Measurements from ENCODE around the gene RAB8B.

Gene RAB8B

DNA sequence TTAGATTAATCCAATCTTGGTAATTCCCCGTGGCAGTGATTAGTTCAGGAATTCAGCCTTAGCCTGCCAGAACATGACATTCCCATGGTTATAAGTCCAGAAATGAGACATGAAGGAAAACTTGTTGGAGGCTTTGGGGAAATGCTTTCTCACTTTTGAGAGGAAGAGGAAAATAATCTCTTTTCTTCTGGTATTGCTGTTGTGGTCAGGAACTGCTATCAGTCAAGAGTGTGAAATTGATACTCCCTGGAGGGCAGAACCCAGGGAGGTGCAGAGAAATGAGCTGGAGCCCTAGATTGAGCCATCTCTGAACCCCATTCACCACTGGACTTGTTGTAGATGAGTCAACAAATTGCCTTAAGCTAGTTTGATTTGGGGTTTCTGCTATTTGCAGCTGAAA, 49.4 kb downstream of the RAB8B start:
- no peak for DNase-seq

DNA sequence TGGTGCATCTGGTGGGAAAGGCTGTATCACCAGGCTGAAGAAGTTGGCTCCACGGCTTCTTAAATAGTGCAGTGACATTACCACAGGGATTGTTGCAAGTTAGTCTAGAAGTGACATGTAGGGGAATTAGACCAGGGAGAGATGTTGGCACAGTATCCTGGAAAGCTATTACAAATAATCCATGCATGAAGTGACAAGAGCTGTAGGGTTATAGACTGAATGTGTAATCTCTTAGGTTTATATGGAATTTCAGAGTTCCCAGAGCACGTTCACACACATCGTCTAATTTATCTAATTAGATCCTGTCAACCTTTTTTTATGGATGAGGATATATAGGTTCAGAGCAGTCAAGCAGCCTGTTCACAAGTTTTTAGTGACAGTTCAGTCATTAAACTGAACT, 50.7 kb downstream of the RAB8B start:
- DNase-seq, result no peak

DNA sequence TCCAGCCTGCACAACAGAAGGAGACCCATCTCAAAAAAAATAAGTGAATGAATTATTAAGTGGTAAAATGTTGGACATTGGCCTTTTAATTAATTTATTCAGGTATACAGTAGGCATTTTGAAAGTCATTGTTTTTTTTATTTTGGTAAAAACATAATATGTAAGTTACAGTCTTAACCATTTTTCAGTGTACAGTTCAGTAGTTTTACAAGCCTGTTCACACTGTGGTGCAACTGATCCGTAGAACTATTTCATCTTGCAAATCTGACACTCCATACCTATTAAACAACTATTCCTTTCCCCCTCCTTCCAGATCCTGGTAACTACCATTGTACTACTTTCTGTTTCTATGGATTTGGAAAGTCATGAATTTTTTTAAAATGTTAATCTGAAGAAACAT, 51.9 kb downstream of the RAB8B start:
- DNase-seq, result no peak

DNA sequence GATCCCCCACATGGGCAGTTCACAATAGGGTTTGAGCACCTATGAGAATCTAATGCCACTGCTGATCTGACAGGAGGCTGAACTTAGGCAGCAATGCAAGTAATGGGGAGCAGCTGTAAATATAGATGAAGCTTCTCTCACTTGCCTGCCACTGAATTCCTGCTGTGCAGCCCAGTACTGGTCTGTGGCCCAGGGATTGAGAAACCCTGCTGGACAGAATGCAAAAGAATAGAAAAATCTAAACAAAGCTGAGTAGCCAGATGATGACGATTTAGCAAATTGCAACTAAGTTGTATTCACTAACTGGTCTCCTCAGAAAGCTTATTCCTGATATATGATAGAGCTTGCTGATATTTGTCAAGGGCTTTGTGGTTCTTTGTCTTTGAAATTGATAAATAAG, 53.7 kb downstream of the RAB8B start:
- DNase-seq, result no peak

DNA sequence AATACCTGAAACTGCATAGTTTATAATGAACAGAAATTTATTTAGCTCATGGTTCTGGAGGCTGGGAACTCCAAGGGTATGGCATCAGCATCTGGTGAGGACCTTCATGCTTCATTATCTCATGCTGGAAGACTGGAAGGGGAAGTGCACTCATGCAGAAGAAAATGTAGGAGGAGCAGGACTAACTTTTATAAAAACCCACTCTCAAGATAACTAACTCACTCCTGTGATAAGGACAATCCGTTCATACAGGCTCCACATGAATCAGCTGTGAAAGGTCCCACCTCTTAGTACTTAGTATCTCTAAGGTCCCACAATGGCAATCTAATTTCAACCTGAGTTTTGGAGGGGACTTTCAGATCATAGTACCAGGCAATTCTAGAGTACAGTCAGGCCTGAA, 54.4 kb downstream of the RAB8B start:
- DNase-seq, result no peak

DNA sequence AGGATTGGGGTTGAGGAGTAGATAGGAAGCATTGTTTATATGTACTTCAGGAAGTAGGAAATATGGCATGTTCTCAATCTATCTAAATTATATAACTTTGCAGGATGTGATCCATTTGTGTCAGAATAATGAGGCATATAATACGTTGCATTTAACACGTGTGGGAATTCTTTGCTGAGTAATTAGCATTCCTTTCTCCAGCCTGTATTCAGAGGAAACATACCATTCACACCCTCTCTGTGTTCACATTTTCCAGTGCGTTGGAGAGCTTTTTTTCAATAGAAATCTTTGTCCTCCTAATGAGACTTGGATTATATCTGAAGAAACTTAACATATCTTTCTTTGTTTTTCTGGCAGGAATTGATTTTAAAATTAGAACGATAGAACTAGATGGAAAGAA, 55.0 kb downstream of the RAB8B start:
- no peak for DNase-seq

DNA sequence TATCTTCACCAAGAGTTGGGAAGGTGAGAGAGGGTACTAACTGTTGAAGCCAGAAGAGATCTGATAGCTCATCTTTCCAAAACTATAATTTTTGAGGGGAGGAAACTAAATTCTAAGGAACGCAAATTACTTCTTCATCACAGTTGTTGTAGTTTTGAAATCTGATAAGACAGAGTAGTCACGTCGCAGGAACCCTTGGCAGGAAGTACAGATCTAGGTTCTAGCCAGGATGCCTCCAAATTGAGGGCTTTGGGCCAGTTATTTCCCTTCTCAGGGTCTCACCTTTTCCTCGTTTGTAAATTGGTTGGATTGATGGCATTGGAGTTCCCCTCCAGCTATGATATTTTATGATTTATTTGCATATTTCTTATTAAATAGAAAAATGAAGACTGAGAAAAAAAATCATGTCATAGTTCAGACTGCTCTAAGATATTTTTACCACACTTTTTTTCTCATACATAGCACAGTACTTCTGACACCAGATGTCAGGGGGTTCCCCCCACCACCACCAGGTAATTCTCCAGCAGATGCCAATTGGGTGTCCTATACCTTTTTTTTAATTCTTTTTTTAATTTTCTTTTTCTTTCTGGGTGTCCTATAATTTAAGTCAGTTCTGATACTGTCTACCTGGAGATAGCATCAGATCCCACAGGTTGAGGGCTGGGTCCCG, 55.7 kb downstream of the RAB8B start:
- no peak for DNase-seq

DNA sequence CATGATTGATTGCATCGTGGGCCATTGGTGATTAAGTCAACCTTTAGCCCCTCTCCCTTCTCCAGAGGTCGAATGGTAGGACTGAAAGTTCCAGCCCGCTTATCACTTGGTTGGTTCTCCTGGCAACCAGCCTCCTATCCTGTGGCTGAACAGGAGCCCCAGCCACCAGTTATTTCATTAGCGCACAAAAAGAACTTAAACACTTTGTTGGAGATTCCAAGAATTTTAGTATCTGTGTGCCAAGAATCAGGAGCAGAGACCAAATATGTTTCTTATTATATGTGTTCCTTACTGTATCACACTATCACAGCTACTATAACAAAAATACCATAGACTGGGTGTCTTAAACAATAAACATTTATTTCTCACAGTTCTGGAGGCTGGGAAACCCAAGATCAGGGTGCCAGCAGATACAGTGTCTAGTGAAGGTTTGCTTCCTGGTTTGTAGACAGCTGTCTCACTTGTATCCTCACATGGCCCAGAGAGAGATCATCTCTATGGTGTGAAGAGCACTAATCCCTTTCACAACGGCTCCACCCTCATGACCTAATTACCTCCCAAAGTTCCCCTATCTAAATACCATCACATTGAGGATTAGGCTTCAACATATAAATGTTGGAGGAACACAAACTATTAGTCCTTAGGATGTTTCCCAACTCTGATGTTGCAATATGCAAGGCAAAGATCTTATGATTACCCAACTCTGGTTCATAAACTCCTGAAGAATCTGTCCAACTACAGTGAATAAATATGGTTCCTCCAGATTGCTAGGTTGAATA, 57.5 kb downstream of the RAB8B start:
- peak; percentile 86 for DNase-seq

DNA sequence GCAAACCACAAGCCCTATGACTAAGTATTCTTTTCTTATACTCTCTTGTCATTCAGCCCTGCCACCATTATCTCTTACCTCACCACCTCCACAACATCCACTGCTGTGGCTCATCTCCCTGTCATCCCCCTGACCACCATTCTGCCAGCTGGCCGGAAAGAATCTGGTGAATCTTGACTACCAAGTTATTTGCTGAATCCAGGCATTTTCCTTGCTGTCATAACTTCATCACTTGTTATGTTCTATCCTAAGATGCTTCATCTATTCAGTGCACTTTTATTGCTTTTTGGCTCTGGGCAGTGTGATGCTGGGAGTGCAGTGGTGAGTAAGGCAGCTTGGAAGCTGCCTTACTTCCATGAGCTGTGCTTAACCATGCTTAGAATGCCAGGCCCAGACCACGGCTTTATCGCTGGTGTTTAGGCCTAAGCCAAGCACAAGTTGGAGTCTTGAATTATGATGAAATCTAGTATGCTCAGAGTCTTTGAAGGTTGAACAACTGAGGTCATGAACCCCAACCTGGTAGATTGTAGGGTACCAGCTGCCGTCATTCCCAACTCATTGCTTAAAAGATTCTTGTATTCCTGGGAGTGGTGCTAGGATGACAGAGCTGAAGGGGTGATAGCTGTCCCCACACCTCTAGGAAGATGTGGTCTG, 61.0 kb downstream of the RAB8B start:
- no peak for DNase-seq

DNA sequence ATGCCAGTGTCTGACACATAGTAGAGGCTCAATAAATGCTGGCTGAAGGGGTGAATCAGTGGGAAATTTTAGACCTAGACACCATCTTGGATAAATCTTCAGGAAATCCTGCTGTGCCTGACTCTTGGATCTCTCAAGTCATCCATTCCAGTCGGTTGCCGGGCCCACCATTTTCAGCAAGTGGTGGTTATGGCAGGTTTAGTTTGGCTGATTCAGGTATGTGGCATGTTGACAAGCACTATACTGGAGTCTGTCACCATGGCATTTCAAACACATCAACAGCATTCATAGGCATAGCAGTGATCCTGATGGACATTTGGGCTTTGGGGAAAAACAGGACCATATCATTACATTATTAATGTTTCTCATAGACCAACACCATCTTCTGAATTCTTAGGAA, 62.3 kb downstream of the RAB8B start:
- no peak for DNase-seq

DNA sequence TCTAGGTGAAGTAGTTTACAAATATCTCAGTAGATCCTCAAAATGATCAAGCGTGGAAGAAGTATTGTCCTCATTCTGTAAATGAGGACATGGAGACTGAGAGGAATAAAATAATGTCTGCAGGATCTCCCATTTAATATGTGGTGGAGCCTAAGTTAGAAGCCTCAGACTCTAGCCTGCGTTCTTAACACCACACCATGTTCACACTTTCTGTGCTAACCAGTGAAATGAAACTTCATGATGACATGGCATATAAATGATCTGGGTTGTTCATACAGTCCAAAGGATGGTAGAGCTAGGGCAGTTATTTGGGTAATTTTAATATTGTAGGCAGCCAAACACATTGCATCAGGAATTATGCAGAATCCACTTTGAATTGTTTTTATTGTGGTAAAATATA, 62.9 kb downstream of the RAB8B start:
- DNase-seq, result no peak

DNA sequence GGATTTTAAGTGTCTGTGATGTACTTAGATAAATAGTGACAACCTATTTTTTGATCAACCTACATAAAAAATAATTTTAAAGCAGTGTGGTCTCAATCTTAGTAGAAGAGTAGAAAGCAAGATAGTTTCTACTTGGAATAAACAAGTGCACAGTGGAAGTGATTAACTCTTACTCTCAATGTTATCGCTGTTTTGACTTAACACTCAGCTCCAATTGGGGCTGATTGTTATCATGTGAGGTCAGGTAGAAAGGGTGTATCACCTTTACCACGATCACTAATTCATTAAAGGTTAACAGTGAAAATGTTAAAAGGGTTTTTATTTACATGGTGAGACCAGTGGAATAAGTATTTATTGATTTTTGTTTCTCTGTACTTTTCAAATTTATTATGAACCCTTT, 65.6 kb downstream of the RAB8B start:
- no peak for DNase-seq

DNA sequence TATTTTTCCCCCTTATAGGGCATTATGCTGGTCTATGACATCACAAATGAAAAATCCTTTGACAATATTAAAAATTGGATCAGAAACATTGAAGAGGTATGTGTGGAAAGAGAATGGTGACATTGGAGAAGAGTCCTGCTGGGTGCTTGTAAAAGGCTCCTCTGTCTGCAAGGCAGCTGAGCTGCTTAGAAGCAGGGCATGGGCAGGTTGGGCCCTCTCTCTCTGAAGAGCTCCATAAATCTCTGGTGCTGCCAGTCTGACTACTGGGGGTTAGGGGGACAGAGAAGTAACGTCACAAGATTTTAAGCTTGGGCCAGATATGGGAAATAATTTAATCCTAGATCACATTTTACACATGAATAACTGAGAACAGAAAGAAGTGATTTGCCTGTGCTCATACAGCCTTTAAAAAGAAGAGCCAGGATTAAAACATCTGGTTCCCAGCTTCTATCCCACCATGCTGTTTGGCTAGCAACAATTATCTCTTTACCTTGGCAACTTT, 66.1 kb downstream of the RAB8B start:
- DNase-seq, result no peak

DNA sequence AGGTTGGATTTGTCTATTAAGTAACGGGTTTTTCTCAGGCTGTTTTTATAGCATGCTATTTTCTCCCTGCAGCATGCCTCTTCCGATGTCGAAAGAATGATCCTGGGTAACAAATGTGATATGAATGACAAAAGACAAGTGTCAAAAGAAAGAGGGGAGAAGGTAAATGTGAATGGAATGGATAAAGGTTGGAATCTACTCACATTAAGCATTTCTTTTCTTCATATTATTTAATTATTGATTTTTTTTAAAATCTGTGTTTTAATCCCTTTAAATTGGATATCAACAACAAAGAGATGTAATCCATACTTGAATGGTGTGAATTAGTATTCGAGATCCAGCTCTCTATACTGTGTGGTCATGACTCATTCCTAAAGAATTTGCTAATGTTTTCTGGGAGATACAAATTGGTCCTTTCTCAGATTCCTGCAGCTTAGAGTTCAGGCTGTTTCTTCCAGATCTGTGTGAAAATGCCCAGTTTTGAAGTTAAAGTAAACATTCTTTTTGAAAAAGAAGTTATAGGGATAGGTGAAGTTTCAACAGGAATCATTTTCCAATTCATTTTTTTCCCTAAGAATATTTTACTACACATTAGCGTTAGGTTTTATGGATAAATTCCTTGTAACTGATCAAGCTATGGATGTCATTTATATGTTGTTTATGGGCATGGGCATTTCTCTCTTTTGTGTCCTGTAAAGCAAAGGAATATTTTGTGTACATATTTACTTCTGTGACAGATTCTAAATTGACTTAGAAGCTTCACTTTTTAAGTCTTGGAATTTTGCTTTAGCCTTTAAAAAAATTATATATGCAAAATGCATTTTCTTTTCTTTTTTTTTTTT, 67.2 kb downstream of the RAB8B start:
- DNase-seq, result no peak

DNA sequence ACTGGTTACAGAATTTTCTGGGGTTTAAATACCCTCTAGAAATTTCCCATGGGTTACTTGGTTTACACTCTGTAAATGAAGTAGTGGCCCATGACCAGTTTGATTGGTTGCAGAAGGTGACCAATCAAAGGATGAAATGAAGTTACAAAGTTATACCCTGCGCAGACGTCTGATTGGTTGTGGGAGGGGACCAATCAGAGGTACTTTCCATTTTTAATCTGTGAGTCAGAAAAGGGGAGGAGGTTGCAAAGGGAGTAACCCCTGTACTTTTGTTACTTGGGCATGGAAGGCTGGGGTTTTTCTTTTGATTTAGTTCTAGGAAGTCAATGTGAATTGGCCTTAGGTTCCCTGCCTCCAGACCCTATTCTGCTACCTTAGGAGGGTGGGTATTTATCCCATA, 69.3 kb downstream of the RAB8B start:
- no peak for DNase-seq

DNA sequence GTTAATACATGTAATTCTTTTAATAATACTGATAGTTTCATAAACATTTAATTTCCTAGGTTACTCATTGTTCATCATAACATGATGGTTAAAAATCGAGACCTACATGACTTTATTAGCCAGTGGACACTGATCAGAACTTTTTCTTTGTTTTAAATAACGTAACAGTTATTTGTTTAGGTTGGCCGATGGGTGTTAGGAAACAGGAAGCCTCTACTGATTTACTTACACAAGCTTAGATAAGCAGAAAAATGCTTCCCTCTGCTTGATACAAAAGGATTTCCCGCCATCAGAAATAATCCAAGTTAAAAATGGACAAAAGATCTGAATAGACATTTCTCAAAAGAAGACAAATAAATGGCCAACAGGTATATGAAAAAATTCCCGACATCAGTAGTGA, 71.4 kb downstream of the RAB8B start:
- no peak for DNase-seq

DNA sequence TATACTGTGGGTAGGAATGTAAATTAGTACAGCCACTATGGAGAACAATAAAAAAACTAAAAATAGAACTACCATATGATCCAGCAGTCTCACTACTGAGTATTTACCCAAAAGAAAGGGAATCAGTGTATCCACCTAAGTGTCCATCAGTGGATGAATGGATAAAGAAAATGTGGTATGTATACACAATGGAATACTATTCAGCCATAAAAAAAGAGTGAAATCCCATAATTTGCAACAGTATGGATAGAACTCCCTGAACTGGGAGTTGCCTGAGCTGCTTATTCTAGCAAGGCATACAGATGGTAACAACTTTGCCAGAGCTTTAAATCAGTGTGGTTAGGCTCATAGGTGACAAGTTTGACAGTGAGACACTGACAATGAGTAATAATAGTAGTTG, 71.9 kb downstream of the RAB8B start:
- DNase-seq, result no peak

DNA sequence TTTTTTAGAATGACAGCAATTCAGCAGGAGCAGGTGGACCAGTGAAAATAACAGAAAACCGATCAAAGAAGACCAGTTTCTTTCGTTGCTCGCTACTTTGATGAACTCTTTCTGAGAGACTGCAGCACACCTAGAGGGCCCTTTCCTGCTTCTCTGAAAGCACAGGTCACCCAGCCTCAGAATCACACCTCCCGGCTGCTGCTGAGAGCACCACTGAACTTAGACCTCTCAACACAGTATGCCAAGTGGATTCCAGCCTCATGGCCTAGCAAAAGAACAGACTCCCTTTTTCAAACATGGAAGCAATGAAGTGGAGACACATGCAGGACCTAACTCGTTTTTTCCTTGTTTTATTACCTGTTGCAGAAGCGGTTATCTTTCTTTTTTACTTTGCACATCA, 74.1 kb downstream of the RAB8B start:
- DNase-seq, result no peak

DNA sequence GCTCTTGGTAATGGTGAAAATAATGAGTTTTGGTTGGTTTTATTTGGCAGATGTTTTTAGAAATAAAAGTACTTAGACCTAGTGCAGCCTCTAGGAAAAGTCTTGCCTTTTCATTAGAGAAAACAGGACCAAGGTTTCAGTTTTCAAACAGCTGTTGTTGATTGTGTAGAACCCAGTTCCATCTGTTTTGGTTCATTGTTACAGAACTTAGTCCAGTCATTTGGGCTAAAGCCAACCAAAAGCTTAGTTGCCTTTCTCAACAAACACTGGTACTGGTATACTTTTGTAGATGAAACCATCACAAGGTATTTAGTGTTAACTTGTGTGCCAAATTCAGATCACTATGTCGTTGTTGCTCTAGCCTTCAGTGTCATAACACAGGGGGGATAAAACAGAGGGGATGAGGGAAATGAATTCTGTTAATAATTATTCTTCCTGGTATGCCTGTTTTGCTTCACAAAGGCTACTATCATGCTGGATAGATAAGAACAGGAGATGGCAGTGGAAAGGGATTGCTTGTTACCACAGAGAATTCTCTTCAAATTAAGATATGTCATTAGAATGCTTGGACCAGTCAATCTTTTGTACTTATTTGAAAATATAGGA, 75.4 kb downstream of the RAB8B start:
- DNase-seq, result no peak

DNA sequence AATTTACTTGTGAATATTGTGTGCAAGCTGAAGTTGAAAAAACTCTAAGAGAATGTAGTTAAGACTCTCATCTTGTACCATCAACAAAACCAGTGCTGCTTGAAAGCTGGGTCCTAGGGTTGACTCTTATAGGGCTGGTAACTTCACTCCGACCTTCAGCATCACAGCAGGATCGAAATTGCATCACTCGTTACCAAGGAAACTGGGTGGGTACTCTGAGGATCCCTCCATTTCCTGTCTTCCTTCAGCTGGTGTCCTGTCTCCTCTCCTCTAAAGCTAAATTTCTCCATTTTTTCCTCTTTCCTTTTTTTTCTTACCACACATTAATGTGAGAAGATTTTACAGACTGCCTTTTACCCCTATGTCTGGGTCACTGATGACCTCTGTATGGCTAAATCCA, 85.0 kb downstream of the RAB8B start:
- DNase-seq, result no peak

DNA sequence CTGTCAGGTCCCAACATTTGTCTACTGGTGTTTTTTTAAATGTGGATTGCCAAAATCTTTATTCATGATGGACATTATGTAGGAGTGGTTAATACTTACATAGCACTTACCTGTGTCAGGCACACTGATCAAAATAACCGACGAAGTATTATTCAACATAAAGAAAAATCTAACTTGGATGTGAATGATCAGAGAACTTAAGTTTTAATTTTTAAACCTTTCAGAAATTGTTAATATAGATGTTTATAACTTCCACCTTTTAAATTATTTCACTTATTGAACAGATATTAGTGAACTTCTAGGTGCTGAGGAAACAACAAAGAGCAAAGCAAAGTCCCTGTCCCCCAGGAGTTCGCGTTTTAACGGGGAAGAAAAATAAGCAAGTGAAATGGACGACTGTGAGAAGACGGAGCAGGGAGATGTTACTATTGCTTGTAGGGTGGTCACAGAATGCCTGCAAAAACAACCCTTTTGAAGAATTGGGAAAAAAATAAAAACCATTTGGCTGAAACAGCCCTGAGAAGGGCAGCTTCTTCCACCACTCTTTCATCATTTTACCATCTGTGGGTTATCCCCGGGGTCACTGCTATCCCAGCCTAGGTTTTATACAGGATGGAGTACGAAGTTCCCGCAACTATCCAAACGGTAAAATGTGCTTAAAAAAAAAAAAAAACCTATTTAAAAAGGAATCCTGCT, 87.1 kb downstream of the RAB8B start:
- no peak for DNase-seq

Measured in SIG-M5 (cell line).